HUES6 (cell line): ENCODE data around the gene WFDC5.

Source experiments
- H3K27ac ChIP-seq: 2 replicates; pipeline ENCODE4 v1.7.0; 2013; ENCODE audit warnings: low read depth, mild to moderate bottlenecking, low read length, inconsistent platforms
- H3K27me3 ChIP-seq: 2 replicates; pipeline ENCODE4 v1.6.1; 2013; ENCODE audit warnings: low read length; ENCODE audit not compliant: control insufficient read depth, insufficient read depth
- H3K36me3 ChIP-seq: 2 replicates; pipeline ENCODE4 v1.6.1; 2013; ENCODE audit warnings: low read length; ENCODE audit not compliant: control insufficient read depth, insufficient read depth
- H3K4me1 ChIP-seq: 2 replicates; pipeline ENCODE4 v1.6.1; 2013; ENCODE audit warnings: low read length; ENCODE audit not compliant: control insufficient read depth, insufficient read depth
- H3K4me3 ChIP-seq: 2 replicates; pipeline ENCODE4 v1.5.1; 2013; ENCODE audit warnings: low read depth, low read length
- H3K9ac ChIP-seq: one replicate; pipeline ENCODE4 v1.6.1; 2013; ENCODE audit warnings: mild to moderate bottlenecking, low read length
- H3K9me3 ChIP-seq: 2 replicates; pipeline ENCODE4 v1.6.1; 2013; ENCODE audit warnings: low read depth, low read length; ENCODE audit not compliant: control insufficient read depth, insufficient read depth

The WFDC5 gene

DNA sequence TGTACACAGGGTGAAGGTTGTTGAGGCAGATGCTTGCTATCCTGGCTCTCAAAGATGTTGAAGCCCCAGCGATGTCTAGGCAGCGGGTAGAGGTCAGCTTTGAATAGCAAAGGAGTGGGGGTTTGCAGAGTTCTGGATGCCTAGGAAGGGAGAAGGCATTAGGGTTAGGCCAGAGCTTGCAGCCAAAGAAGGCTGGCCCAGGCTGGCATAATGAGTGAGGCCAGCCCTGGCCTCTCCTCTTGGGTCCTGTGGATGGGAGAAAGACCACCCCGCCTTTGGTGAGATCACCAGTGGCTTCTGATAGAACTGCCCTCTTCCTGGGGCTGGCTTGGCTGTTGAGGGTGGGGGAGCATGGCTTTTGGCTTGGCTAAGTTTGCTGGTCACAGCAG, 406 bp upstream of the WFDC5 start:
- H3K36me3 ChIP-seq: no peaks in the 10 kb centered on the region
- no peak overlapping the region for H3K4me3 ChIP-seq
- no peak overlapping the region for H3K9ac ChIP-seq
- no peaks in the 10 kb centered on the region for H3K9me3 ChIP-seq
- no peaks in the 10 kb centered on the region for H3K27me3 ChIP-seq
- no peak overlapping the region for H3K27ac ChIP-seq
- H3K4me1 ChIP-seq: no peaks in the 10 kb centered on the region

DNA sequence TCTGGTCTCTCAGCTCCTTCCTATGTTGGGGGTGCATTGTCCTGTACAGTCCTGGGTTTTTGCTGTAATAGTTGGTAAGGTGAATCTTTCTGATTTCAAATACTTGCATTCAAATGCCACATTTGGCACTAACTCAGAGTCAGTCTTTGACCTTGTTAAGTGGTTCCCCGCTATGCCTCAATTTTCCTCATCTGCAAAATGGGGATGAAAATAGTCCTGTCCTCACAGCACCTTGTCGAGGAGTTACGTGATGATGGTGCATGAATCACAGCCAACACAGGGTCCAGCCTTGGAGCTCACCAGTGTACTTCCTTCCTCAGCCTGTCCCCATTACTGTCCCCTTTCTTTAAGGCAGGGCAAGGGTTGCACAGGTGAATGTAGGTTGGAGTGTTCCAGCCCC, 1.1 kb downstream of the WFDC5 start:
- H3K27ac ChIP-seq: no peak overlapping the region
- H3K4me3 ChIP-seq: no peak overlapping the region
- H3K9ac ChIP-seq: no peak overlapping the region
- H3K27me3 ChIP-seq: no peaks in the 10 kb centered on the region
- no peaks in the 10 kb centered on the region for H3K36me3 ChIP-seq
- H3K9me3 ChIP-seq: no peaks in the 10 kb centered on the region
- H3K4me1 ChIP-seq: no peaks in the 10 kb centered on the region

DNA sequence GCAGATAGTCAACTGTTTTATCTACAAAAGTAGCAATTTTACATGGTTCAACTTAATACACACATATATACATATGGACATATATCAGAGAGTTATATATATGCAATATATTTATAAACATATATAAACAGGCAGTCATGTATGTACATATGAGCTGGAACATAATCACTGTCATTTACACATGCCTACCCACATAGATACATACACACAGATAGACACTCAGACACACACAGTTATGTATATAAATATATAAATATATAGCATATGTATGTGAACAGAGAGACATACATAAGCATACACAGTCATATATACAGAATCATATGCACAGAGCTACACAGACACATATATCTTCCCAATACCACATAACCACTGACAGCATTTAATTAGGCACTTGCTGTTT, 2.2 kb downstream of the WFDC5 start:
- no peaks in the 10 kb centered on the region for H3K4me1 ChIP-seq
- no peaks in the 10 kb centered on the region for H3K36me3 ChIP-seq
- no peak overlapping the region for H3K4me3 ChIP-seq
- H3K27ac ChIP-seq: no peak overlapping the region
- no peak overlapping the region for H3K9ac ChIP-seq
- H3K27me3 ChIP-seq: no peaks in the 10 kb centered on the region
- no peaks in the 10 kb centered on the region for H3K9me3 ChIP-seq

DNA sequence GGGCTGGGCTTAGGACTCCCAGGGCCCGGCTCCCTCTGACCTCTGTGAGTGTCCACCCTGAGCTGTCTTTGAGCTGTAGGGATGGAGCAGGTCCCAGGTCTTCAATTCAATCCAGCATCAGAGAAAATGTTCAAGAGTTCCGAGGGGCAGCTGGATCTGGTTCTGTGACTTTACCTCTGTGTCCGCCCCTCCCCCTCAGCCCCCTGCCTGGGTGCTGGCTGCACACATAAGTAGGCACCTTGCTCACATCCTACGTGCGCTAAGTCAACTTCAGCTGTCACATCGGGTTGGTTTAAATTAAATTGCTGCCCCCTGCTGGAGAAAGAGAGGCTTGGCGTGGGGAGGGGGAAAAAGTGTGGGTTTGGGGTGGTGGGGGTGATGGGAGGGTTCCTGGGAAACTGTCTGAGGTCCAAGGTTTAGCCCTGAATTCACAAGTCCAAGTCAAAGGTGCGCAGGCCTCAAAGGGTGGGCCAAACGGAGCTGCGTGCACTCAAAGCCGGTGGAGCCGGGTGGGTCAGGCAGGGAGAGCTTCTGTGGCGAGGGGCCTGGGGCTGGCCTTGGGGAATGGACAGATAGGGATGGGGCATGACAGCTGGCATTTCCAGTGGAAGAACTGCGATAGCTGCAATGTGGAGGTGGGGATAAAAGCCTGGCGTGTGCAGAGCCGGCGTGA, 3.0 kb downstream of the WFDC5 start:
- Histone ChIP-seq H3K27me3 (no peaks in the 10 kb centered on the region), H3K4me3 (no peak overlapping the region), H3K4me1 (no peaks in the 10 kb centered on the region), H3K9ac (no peak overlapping the region), H3K27ac (no peak overlapping the region), H3K9me3 (no peaks in the 10 kb centered on the region), H3K36me3 (no peaks in the 10 kb centered on the region)

DNA sequence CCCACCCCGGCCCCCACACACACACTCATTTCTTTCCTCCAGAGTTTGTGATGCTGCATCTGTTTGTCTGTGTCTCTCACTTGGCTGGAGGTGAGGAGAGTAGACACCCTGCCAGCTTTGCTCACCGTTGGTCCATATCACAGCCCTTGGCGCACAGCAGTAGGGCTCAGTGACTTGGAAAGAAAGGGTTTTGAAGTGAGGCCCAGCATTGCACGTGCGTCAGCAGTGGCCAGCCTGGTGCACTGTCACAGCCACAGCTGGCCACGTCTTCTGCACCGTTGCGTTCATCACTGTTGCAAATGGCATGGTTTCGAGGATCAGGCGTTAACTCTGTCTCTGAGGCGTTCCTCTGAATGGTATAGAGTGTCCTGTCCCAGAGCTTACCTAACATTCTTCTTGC, 3.7 kb downstream of the WFDC5 start:
- no peaks in the 10 kb centered on the region for H3K27me3 ChIP-seq

DNA sequence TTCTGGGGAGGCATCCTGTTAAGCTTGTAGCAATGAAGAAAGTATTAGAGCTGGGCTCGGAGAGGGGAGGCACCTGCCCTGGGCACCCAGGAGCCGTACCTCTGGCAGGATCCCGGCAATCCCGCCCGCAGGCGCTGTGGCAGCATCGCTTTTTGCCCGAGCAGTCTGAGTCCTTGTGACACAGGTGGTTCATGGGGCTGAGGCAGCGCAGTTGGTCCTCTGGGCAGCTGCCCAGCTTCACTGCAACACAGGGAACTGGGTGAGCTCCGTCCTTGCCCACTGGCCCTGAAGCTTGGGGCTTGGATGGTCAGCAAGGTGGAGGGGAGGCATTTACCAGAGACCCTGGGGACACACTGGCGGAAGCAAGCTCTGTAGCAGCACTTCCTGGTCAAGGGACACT, 4.7 kb downstream of the WFDC5 start:
- Histone ChIP-seq H3K27me3 (no peaks in the 10 kb centered on the region), H3K9ac (no peak overlapping the region), H3K9me3 (no peaks in the 10 kb centered on the region), H3K4me3 (no peak overlapping the region), H3K36me3 (no peaks in the 10 kb centered on the region), H3K4me1 (no peaks in the 10 kb centered on the region), H3K27ac (no peak overlapping the region)

More for the DNA sequence above, 3.7 kb downstream of the WFDC5 start:
- no peaks in the 10 kb centered on the region for H3K36me3 ChIP-seq
- H3K4me1 ChIP-seq: no peaks in the 10 kb centered on the region
- no peak overlapping the region for H3K27ac ChIP-seq
- H3K4me3 ChIP-seq: no peak overlapping the region
- no peaks in the 10 kb centered on the region for H3K9me3 ChIP-seq
- no peak overlapping the region for H3K9ac ChIP-seq

DNA sequence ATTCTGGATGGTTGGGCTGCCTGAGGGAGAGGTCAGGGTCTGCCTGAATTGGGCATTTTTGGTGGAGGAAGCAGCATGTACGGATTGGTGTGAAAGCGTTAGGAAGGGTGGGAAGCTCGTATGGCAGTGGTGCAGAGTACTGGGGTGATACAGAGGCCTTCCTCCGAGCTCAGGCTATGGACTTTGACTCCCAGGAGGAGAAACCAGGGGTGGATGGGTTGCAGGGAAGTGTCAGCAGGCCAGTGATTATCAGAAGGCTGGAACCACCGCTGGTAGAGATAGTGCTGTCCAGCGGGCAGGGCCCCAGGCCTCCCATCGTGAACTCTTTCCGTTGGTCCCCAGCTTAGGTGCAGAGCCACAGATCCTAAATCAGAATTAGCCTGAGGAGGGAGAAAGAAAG, 5.3 kb downstream of the WFDC5 start:
- Histone ChIP-seq H3K4me3 (no peak overlapping the region), H3K27ac (no peak overlapping the region), H3K9ac (no peak overlapping the region), H3K4me1 (no peaks in the 10 kb centered on the region), H3K27me3 (no peaks in the 10 kb centered on the region), H3K36me3 (no peaks in the 10 kb centered on the region), H3K9me3 (no peaks in the 10 kb centered on the region)

DNA sequence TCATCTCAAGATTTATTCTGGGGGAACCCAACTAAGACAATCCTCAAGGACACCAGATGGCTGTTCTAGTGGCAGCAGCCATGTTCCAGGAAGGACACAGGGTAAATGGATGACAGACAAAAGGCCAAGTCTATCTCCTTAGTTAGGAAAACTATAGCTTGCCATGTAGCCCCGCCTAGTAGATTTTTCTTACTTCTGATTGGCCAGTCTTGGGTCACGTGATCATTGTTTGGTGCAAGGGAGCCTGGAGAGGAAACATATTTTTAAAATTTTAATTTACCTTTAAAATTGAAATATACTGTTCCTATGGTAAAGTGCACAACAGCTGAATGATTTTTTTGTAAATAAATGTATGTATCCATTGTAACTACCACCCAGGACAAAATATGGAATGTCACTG, 9.7 kb downstream of the WFDC5 start:
- peaks cover 5% of the 10 kb centered on the region for H3K4me1 ChIP-seq
- H3K36me3 ChIP-seq: no peaks in the 10 kb centered on the region
- no peak overlapping the region for H3K4me3 ChIP-seq
- H3K27ac ChIP-seq: no peak overlapping the region
- H3K9me3 ChIP-seq: no peaks in the 10 kb centered on the region
- no peak overlapping the region for H3K9ac ChIP-seq
- H3K27me3 ChIP-seq: peaks cover 13% of the 10 kb centered on the region

DNA sequence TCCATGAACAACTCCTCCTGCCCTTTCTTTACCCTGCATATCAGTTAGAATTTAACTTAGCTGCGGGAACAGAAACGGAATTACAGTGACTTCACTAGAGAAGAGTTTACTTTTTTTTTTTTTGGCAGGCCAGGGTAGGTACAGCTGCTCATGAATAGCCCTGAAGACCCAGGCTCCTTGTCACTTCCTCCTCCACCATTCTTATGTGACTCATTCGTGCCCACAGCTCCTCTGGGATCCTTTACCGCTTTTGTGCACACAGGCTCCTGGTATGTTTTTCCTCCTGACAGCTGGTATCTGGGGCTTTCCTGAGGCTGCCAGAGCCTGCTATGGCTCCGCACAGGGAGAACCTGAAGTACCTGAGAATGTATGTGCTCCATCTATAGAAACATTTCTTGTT, 10.2 kb downstream of the WFDC5 start:
- H3K36me3 ChIP-seq: no peaks in the 10 kb centered on the region
- peaks cover 5% of the 10 kb centered on the region for H3K4me1 ChIP-seq
- H3K27ac ChIP-seq: no peak overlapping the region
- peaks cover 18% of the 10 kb centered on the region for H3K27me3 ChIP-seq
- H3K9ac ChIP-seq: no peak overlapping the region
- no peak overlapping the region for H3K4me3 ChIP-seq
- no peaks in the 10 kb centered on the region for H3K9me3 ChIP-seq

DNA sequence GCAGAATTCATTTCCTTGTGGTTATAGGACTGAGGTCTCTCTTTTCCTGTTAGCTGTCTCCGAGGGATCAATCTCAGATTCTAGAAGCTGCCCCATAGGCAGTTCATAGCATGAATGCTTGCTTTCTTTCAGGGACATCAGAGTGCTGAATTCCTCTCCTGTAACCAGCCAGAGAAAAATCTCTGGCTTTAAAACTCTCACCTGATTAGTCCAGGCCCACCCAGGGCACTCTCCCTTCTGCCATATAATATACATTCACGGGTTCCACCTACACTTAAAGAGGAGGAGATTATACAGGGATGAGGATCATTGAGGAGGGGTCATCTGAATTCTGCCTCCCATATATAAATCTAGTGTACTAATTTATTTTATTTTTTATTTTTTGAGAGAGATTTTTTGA, 11.9 kb downstream of the WFDC5 start:
- no peak overlapping the region for H3K9ac ChIP-seq
- no peaks in the 10 kb centered on the region for H3K36me3 ChIP-seq
- no peak overlapping the region for H3K4me3 ChIP-seq

DNA sequence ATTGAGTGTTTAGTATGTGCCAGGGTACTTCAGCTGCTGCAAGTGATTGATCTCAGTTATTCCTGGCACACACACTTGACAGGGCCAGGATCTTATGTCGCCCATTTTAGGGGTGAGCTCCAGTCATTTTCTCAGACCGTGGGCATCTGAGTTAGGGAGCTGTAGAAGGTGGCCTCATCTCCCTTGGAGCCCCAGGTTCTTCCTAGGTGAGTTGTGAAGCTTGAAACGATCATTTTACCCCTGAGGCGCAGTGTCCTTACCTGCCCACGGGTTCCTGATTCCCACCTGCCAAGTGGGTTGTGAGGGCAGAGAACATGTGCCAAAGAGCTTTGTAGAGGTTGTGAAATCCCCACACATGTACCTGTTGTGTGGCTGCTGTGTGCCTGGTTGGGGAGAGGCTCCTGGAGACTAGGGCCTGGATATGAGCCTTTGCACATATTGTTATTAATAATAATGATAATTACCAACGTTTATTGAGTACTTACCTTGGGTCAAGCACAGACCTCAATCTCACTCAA, 13.6 kb downstream of the WFDC5 start:
- H3K27ac ChIP-seq: no peak overlapping the region
- H3K4me1 ChIP-seq: peaks cover 8% of the 10 kb centered on the region
- no peaks in the 10 kb centered on the region for H3K36me3 ChIP-seq
- peak overlapping the region; percentile 51 for H3K4me3 ChIP-seq
- no peaks in the 10 kb centered on the region for H3K9me3 ChIP-seq
- no peak overlapping the region for H3K9ac ChIP-seq
- H3K27me3 ChIP-seq: peaks cover 50% of the 10 kb centered on the region

More for the DNA sequence above, 11.9 kb downstream of the WFDC5 start:
- Histone ChIP-seq H3K9me3 (no peaks in the 10 kb centered on the region), H3K4me1 (peaks cover 8% of the 10 kb centered on the region), H3K27me3 (peaks cover 34% of the 10 kb centered on the region), H3K27ac (no peak overlapping the region)
